ENCODE data around the gene RANBP3L.
A peak's percentile ranks its signal among the peaks of the same experiment; 100 is the strongest.
"Not testable (repeated sequence)": the region's sequence is repeated elsewhere in the genome, so short reads cannot be mapped to it uniquely, and the experiment has no call there.

Gene RANBP3L

GRCh38 chr5:36228505-36228904 lies 73.2 kb downstream of the RANBP3L start:
- ATAC-seq (replicated peaks) (no peak), DNase-seq (no peak)
- Mint-ChIP-seq H3K36me3 (ENCODE audit: insufficient read depth) (no peaks in the 10 kb centered on the region), H3K4me3 (no peak overlapping the region), H3K4me1 (ENCODE audit: low read depth in 2 of 2) (peaks cover 3 to 10% of the 10 kb centered on the region in 2 donors), H3K27me3 (no peaks in the 10 kb centered on the region), H3K9me3 (no peaks in the 10 kb centered on the region), H3K27ac (no peak overlapping the region)

- ATAC-seq (replicated peaks): no peak
- Mint-ChIP-seq H3K4me3 (no peak overlapping the region), H3K9me3 (no peaks in the 10 kb centered on the region), H3K4me1 (ENCODE audit: low read depth in 2 of 2) (peaks cover 2 to 10% of the 10 kb centered on the region in 2 donors), H3K27me3 (no peaks in the 10 kb centered on the region), H3K27ac (no peak overlapping the region), H3K36me3 (ENCODE audit: insufficient read depth) (no peaks in the 10 kb centered on the region)
- no peak for DNase-seq
These were observed 74.7 kb downstream of the RANBP3L start for GRCh38 chr5:36227046-36227445.

- H3K4me3 Mint-ChIP-seq: no peak overlapping the region
- peaks cover 6% of the 10 kb centered on the region for H3K36me3 Mint-ChIP-seq (ENCODE audit: insufficient read depth)
- H3K27ac Mint-ChIP-seq: no peak overlapping the region
- ATAC-seq (replicated peaks): no peak
- no peak for DNase-seq
- no peaks in the 10 kb centered on the region for H3K4me1 Mint-ChIP-seq (ENCODE audit: low read depth in 2 of 2)
- H3K9me3 Mint-ChIP-seq: no peaks in the 10 kb centered on the region
- no peaks in the 10 kb centered on the region for H3K27me3 Mint-ChIP-seq
These were observed 79.1 kb downstream of the RANBP3L start for GRCh38 chr5:36222620-36223019.

GRCh38 chr5:36217988-36218387 lies 83.7 kb downstream of the RANBP3L start:
- Mint-ChIP-seq H3K9me3 (no peaks in the 10 kb centered on the region), H3K27me3 (no peaks in the 10 kb centered on the region), H3K4me3 (no peak overlapping the region), H3K27ac (no peak overlapping the region), H3K4me1 (ENCODE audit: low read depth in 2 of 2) (no peaks in the 10 kb centered on the region), H3K36me3 (ENCODE audit: insufficient read depth) (peaks cover 6% of the 10 kb centered on the region)
- ATAC-seq (replicated peaks): no peak
- DNase-seq: no peak

- H3K27ac Mint-ChIP-seq: no peak overlapping the region
These were observed 84.1 kb downstream of the RANBP3L start for GRCh38 chr5:36217567-36217966.

GRCh38 chr5:36215910-36216309 lies 85.8 kb downstream of the RANBP3L start:
- Mint-ChIP-seq H3K4me3 (no peak overlapping the region), H3K36me3 (ENCODE audit: insufficient read depth) (peaks cover 14% of the 10 kb centered on the region), H3K27ac (no peak overlapping the region), H3K27me3 (no peaks in the 10 kb centered on the region), H3K9me3 (no peaks in the 10 kb centered on the region), H3K4me1 (ENCODE audit: low read depth in 2 of 2) (no peaks in the 10 kb centered on the region)
- DNase-seq: no peak
- no peak for ATAC-seq (replicated peaks)

More at GRCh38 chr5:36217567-36217966, 84.1 kb downstream of the RANBP3L start:
- no peaks in the 10 kb centered on the region for H3K9me3 Mint-ChIP-seq
- H3K36me3 Mint-ChIP-seq (ENCODE audit: insufficient read depth): peaks cover 6% of the 10 kb centered on the region
- DNase-seq: no peak
- no peaks in the 10 kb centered on the region for H3K4me1 Mint-ChIP-seq (ENCODE audit: low read depth in 2 of 2)
- no peak for ATAC-seq (replicated peaks)
- H3K4me3 Mint-ChIP-seq: no peak overlapping the region
- H3K27me3 Mint-ChIP-seq: no peaks in the 10 kb centered on the region

- Mint-ChIP-seq H3K27me3 (no peaks in the 10 kb centered on the region), H3K36me3 (ENCODE audit: insufficient read depth) (peaks cover 14% of the 10 kb centered on the region), H3K4me3 (no peak overlapping the region), H3K9me3 (no peaks in the 10 kb centered on the region), H3K27ac (no peak overlapping the region), H3K4me1 (ENCODE audit: low read depth in 2 of 2) (no peaks in the 10 kb centered on the region)
- DNase-seq (no peak), ATAC-seq (replicated peaks) (no peak)
These were observed 87.3 kb downstream of the RANBP3L start for GRCh38 chr5:36214436-36214835.

- Mint-ChIP-seq H3K4me1 (ENCODE audit: low read depth in 2 of 2) (no peaks in the 10 kb centered on the region), H3K27ac (no peak overlapping the region), H3K4me3 (no peak overlapping the region), H3K9me3 (no peaks in the 10 kb centered on the region), H3K27me3 (no peaks in the 10 kb centered on the region), H3K36me3 (ENCODE audit: insufficient read depth) (peaks cover 16% of the 10 kb centered on the region)
- ATAC-seq (replicated peaks): no peak
- DNase-seq: no peak
These were observed 92.0 kb downstream of the RANBP3L start for GRCh38 chr5:36209664-36210063.

GRCh38 chr5:36208786-36209185 lies 92.9 kb downstream of the RANBP3L start:
- H3K4me1 Mint-ChIP-seq (ENCODE audit: low read depth in 2 of 2): no peaks in the 10 kb centered on the region
- no peaks in the 10 kb centered on the region for H3K27me3 Mint-ChIP-seq
- ATAC-seq (replicated peaks): no peak
- no peak overlapping the region for H3K4me3 Mint-ChIP-seq
- no peak for DNase-seq
- no peak overlapping the region for H3K27ac Mint-ChIP-seq
- H3K9me3 Mint-ChIP-seq: no peaks in the 10 kb centered on the region
- H3K36me3 Mint-ChIP-seq (ENCODE audit: insufficient read depth): peaks cover 16% of the 10 kb centered on the region

- Mint-ChIP-seq H3K4me3 (no peak overlapping the region), H3K36me3 (ENCODE audit: insufficient read depth) (peaks cover 16% of the 10 kb centered on the region), H3K9me3 (no peaks in the 10 kb centered on the region), H3K27me3 (no peaks in the 10 kb centered on the region), H3K27ac (no peak overlapping the region), H3K4me1 (ENCODE audit: low read depth in 2 of 2) (no peaks in the 10 kb centered on the region)
- no peak for ATAC-seq (replicated peaks)
- DNase-seq: no peak
These were observed 94.8 kb downstream of the RANBP3L start for GRCh38 chr5:36206913-36207312.

- Mint-ChIP-seq H3K27ac (no peak overlapping the region), H3K4me3 (no peak overlapping the region), H3K9me3 (no peaks in the 10 kb centered on the region), H3K4me1 (ENCODE audit: low read depth in 2 of 2) (no peaks in the 10 kb centered on the region), H3K36me3 (ENCODE audit: insufficient read depth) (peaks cover 7% of the 10 kb centered on the region), H3K27me3 (no peaks in the 10 kb centered on the region)
- DNase-seq (no peak), ATAC-seq (replicated peaks) (no peak)
These were observed 96.4 kb downstream of the RANBP3L start for GRCh38 chr5:36205329-36205728.

- no peaks in the 10 kb centered on the region for H3K4me1 Mint-ChIP-seq (ENCODE audit: low read depth in 2 of 2)
- H3K27ac Mint-ChIP-seq: no peak overlapping the region
- no peak for ATAC-seq (replicated peaks)
- no peak overlapping the region for H3K4me3 Mint-ChIP-seq
- no peaks in the 10 kb centered on the region for H3K9me3 Mint-ChIP-seq
- no peaks in the 10 kb centered on the region for H3K27me3 Mint-ChIP-seq
- no peak for DNase-seq
- H3K36me3 Mint-ChIP-seq (ENCODE audit: insufficient read depth): peaks cover 5% of the 10 kb centered on the region
These were observed 99.2 kb downstream of the RANBP3L start for GRCh38 chr5:36202521-36202961.

- DNase-seq: no peak
- no peaks in the 10 kb centered on the region for H3K27me3 Mint-ChIP-seq
- H3K4me3 Mint-ChIP-seq: no peak overlapping the region
- peaks cover 11% of the 10 kb centered on the region for H3K36me3 Mint-ChIP-seq (ENCODE audit: insufficient read depth)
- H3K27ac Mint-ChIP-seq: peak overlapping the region in 1 of 2 donors; percentile 19
- no peak for ATAC-seq (replicated peaks)
- no peaks in the 10 kb centered on the region for H3K9me3 Mint-ChIP-seq
- H3K4me1 Mint-ChIP-seq (ENCODE audit: low read depth in 2 of 2): no peaks in the 10 kb centered on the region
These were observed 101.2 kb downstream of the RANBP3L start for GRCh38 chr5:36200513-36200912.

GRCh38 chr5:36199620-36200019 lies 102.1 kb downstream of the RANBP3L start:
- no peak for ATAC-seq (replicated peaks)
- no peaks in the 10 kb centered on the region for H3K9me3 Mint-ChIP-seq
- peaks cover 11% of the 10 kb centered on the region for H3K36me3 Mint-ChIP-seq (ENCODE audit: insufficient read depth)

GRCh38 chr5:36198783-36199182 lies 102.9 kb downstream of the RANBP3L start:
- not testable (repeated sequence) for H3K27me3 Mint-ChIP-seq; H3K4me3 Mint-ChIP-seq; H3K4me1 Mint-ChIP-seq (ENCODE audit: low read depth in 2 of 2); DNase-seq; ATAC-seq (replicated peaks); H3K9me3 Mint-ChIP-seq; H3K27ac Mint-ChIP-seq
- H3K36me3 Mint-ChIP-seq (ENCODE audit: insufficient read depth): peaks cover 11% of the 10 kb centered on the region

More at GRCh38 chr5:36199620-36200019, 102.1 kb downstream of the RANBP3L start:
- Mint-ChIP-seq H3K27ac (no peak overlapping the region), H3K4me1 (ENCODE audit: low read depth in 2 of 2) (no peaks in the 10 kb centered on the region), H3K27me3 (no peaks in the 10 kb centered on the region), H3K4me3 (no peak overlapping the region)
- no peak for DNase-seq

Measured in effector memory CD8-positive, alpha-beta T cell (primary cell).